ENCODE measurements around the gene CCNK.

CCNK gene

GRCh38 chr14:99507860-99508640 is 26.8 kb downstream of the CCNK start:
- no peak for DNase-seq (ENCODE audit: low read depth)

GRCh38 chr14:99508896-99509629 is 27.9 kb downstream of the CCNK start:
- DNase-seq (ENCODE audit: low read depth) = no peak

- DNase-seq (ENCODE audit: low read depth) = no peak
These were observed 28.8 kb downstream of the CCNK start for GRCh38 chr14:99509871-99510555.

- DNase-seq (ENCODE audit: low read depth) = no peak
These were observed 29.4 kb downstream of the CCNK start for GRCh38 chr14:99510556-99511139.

GRCh38 chr14:99511421-99512109 is 30.4 kb downstream of the CCNK start:
- peak; percentile 44 for DNase-seq (ENCODE audit: low read depth)

GRCh38 chr14:99512110-99512449 is 30.9 kb downstream of the CCNK start:
- no peak for DNase-seq (ENCODE audit: low read depth)

GRCh38 chr14:99512571-99513182 is 31.5 kb downstream of the CCNK start:
- DNase-seq (ENCODE audit: low read depth) = no peak

GRCh38 chr14:99513183-99513694 is 32.0 kb downstream of the CCNK start:
- no peak for DNase-seq (ENCODE audit: low read depth)

- no peak for DNase-seq (ENCODE audit: low read depth)
These were observed 32.8 kb downstream of the CCNK start for GRCh38 chr14:99513946-99514551.

- no peak for DNase-seq (ENCODE audit: low read depth)
These were observed 33.5 kb downstream of the CCNK start for GRCh38 chr14:99514552-99515300.

- DNase-seq (ENCODE audit: low read depth) = no peak
These were observed 34.3 kb downstream of the CCNK start for GRCh38 chr14:99515301-99516155.

- no peak for DNase-seq (ENCODE audit: low read depth)
These were observed 35.1 kb downstream of the CCNK start for GRCh38 chr14:99516156-99516870.

GRCh38 chr14:99516871-99517642 is 35.8 kb downstream of the CCNK start:
- DNase-seq (ENCODE audit: low read depth) = no peak

GRCh38 chr14:99517643-99518381 is 36.6 kb downstream of the CCNK start:
- no peak for DNase-seq (ENCODE audit: low read depth)

GRCh38 chr14:99518441-99519346 is 37.5 kb downstream of the CCNK start:
- no peak for DNase-seq (ENCODE audit: low read depth)

- no peak for DNase-seq (ENCODE audit: low read depth)
These were observed 38.2 kb downstream of the CCNK start for GRCh38 chr14:99519347-99519881.
